A673 (cell line): ENCODE measurements around the gene SSPN. TPM values are rescaled to one million over a fixed set of nuclear protein-coding genes. Genes with fewer than 3 reads are reported as not detected.

Experiments
- BruUV-seq: library from RNA; stranded (reverse); fragments of 400-500 nt; replicated peaks from 2 replicates; lab custom pipeline; 2021; lab: Mats Ljungman, UMichigan
- CTCF ChIA-PET: fragments of 300-600 bp; sonication (Branson Sonifier 250); formaldehyde crosslinking; loops from one replicate; lab custom pipeline; 2022; ENCODE audit warnings: antibody characterized with exemption; lab: Charles Lee
- POLR2A ChIA-PET: fragments of 300-600 bp; sonication (Branson Sonifier 250); formaldehyde crosslinking; loops from one replicate; lab custom pipeline; 2022; ENCODE audit warnings: antibody characterized with exemption; ENCODE audit not compliant: low non-redundant PET; lab: Charles Lee
- DNase-seq: peaks from one replicate; pipeline ENCODE4 v3.0.0-alpha.2; 2015; ENCODE audit warnings: low spot score
- H3K27ac ChIP-seq: fragments of 200-600 bp; sonication (generic); 2 replicates; pipeline ENCODE4 v1.5.1; 2016; ENCODE audit warnings: mixed run types, low read depth, mild to moderate bottlenecking, mixed read lengths, antibody characterized with exemption, low read length; ENCODE audit not compliant: poor library complexity, severe bottlenecking
- H3K27me3 ChIP-seq: fragments of 200-600 bp; sonication (generic); replicated peaks from 2 replicates; pipeline ENCODE4 v1.6.1; 2017; ENCODE audit warnings: mixed run types, low read depth, mild to moderate bottlenecking, mixed read lengths, antibody characterized with exemption, low read length; ENCODE audit not compliant: insufficient read depth, poor library complexity
- H3K36me3 ChIP-seq: fragments of 200-600 bp; sonication (generic); 2 replicates; pipeline ENCODE4 v1.6.1; 2016; ENCODE audit warnings: mixed run types, mild to moderate bottlenecking, mixed read lengths, antibody characterized with exemption, low read length; ENCODE audit not compliant: insufficient read depth, poor library complexity, severe bottlenecking
- H3K4me1 ChIP-seq: fragments of 200-600 bp; sonication (generic); 2 replicates; pipeline ENCODE4 v1.6.1; 2017; ENCODE audit warnings: mixed run types, mild to moderate bottlenecking, mixed read lengths, antibody characterized with exemption, low read length; ENCODE audit not compliant: insufficient read depth, poor library complexity, severe bottlenecking
- H3K4me3 ChIP-seq: fragments of 200-600 bp; sonication (generic); 2 replicates; pipeline ENCODE4 v1.5.1; 2016; ENCODE audit warnings: low read depth, mixed run types, mild to moderate bottlenecking, mixed read lengths, low read length; ENCODE audit not compliant: poor library complexity, severe bottlenecking
- H3K9me3 ChIP-seq: fragments of 200-600 bp; sonication (generic); 2 replicates; pipeline ENCODE4 v1.6.1; 2016; ENCODE audit warnings: mixed run types, low read depth, mild to moderate bottlenecking, mixed read lengths, antibody characterized with exemption, low read length; ENCODE audit not compliant: poor library complexity, severe bottlenecking
- EZH2 ChIP-seq: fragments of 200-600 bp; sonication (generic); IDR thresholded peaks from 2 replicates; pipeline ENCODE4 v1.6.1; 2017; ENCODE audit warnings: borderline replicate concordance, low read depth, mild to moderate bottlenecking, mixed read lengths, antibody characterized with exemption, low read length; ENCODE audit not compliant: poor library complexity, severe bottlenecking
- intact Hi-C: fragments of 100-400 bp; cut with micrococcal nuclease; formaldehyde crosslinking; loops from one replicate; pipeline ENCODE4 v1.10.0; 2022; ENCODE audit not compliant: unreplicated experiment
- total RNA-seq: library from RNA; stranded (reverse); gene quantifications from 2 replicates; pipeline ENCODE4 v1.2.3, GENCODE V29; 2021
- TF ChIP-seq, protein P1 (sequence below): fragments of 300-800, 200-600 bp; sonication (generic); conservative IDR thresholded peaks from 2 replicates; pipeline ENCODE4 v1.5.1; 2017; ENCODE audit warnings: low read depth, mild to moderate bottlenecking, antibody characterized with exemption, low read length, moderate library complexity, mixed read lengths

The SSPN gene
- total RNA-seq, 1 experiment from 2014 or later = 9.8 TPM

DNA sequence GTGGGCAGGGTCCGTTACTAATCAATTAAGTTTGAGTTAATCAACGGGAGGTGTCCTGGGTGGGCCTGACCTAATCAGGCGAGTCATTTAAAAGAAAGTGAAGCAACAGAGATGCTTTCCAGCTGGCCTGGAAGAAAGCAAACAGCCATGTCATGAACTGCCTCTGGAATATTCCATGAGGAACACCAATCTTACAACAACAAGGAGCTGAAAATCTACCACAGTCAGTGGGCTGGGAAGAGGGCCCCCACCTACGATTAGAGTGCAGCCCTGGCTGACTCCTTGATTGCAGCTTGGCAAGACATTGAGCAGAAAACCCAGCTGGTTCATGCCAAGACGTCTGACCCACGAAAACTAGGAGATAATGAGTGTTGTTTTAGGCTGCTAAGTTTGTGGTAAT, 56.2 kb downstream of the SSPN start:
- TF ChIP-seq, protein P1, sequence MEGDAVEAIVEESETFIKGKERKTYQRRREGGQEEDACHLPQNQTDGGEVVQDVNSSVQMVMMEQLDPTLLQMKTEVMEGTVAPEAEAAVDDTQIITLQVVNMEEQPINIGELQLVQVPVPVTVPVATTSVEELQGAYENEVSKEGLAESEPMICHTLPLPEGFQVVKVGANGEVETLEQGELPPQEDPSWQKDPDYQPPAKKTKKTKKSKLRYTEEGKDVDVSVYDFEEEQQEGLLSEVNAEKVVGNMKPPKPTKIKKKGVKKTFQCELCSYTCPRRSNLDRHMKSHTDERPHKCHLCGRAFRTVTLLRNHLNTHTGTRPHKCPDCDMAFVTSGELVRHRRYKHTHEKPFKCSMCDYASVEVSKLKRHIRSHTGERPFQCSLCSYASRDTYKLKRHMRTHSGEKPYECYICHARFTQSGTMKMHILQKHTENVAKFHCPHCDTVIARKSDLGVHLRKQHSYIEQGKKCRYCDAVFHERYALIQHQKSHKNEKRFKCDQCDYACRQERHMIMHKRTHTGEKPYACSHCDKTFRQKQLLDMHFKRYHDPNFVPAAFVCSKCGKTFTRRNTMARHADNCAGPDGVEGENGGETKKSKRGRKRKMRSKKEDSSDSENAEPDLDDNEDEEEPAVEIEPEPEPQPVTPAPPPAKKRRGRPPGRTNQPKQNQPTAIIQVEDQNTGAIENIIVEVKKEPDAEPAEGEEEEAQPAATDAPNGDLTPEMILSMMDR = no peak
- TF ChIP-seq EZH2 = no peak
- Histone ChIP-seq H3K9me3 (no peaks in the 10 kb centered on the region), H3K27ac (no peak overlapping the region), H3K4me1 (no peaks in the 10 kb centered on the region), H3K36me3 (no peaks in the 10 kb centered on the region), H3K4me3 (no peak overlapping the region), H3K27me3 (no peaks in the 10 kb centered on the region)
- no peak for DNase-seq
- ChIA-PET CTCF (no interaction called here), POLR2A (no interaction called here)
- BruUV-seq = no TSS peak
- intact Hi-C loops = no loop called here

DNA sequence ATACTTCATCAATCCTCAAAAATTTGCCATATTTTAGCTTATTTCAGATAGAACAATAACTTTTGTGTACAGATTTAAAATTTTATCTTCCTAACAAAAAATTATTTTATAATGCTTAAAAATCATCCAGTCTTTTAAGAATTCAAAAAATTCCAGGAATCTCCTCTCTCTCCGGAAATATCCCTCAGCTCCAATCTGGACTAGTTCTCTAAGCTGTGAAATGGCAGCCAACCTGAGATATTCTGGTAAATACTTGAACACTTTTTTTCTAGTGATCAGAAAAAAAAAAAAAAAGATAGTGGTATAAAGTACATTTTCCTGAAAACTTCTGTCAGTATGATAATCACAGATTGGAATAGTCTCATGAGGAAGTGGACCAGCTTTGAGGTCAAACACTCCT, 57.6 kb downstream of the SSPN start:
- no peaks in the 10 kb centered on the region for H3K27me3 ChIP-seq
- no TSS peak for BruUV-seq
- no peaks in the 10 kb centered on the region for H3K9me3 ChIP-seq
- no peak overlapping the region for H3K4me3 ChIP-seq
- no peaks in the 10 kb centered on the region for H3K36me3 ChIP-seq
- no peaks in the 10 kb centered on the region for H3K4me1 ChIP-seq
- DNase-seq = no peak
- TF ChIP-seq EZH2 = no peak
- TF ChIP-seq, protein P1 = no peak
- ChIA-PET POLR2A (no interaction called here), CTCF (no interaction called here)
- intact Hi-C loops = no loop called here
- no peak overlapping the region for H3K27ac ChIP-seq

DNA sequence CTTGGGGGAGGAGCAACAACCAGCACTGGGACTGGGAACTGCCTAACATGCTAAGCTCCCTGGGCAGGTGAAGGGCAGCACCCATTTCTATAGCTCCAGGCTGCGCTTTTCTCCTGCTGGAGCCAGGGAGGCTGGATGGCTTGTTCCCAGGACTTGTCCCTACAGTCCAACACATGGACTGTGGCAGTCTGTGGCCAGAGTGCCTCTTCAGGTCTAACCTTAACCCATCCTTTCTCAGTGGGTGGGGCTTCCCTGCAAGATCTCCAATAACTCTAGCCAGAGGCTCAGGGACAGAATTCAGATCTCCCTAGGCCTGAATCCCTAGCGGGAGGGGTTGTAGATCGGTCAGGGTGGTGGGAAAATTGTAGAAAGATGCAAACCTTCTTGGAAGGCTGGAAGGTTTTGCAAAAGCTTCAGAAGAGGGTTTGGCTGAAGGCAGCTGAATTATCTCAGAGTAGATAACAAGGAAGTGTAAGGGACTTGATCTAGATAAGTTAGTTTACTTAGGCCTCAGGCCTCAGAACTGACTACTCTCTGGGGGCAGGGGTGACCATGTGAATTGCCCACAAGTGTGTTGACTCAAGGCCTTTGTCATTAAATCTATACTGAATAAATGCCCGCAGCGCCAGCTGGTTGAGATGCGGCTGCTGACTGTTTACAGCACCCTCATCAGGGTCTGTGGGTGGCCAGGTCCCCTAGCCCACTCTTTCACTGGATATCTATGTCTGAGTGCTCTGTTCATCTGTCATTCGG, 60.7 kb downstream of the SSPN start:
- POLR2A ChIA-PET = no interaction called here
- TF ChIP-seq, protein P1 = no peak

More for the DNA sequence above, 60.7 kb downstream of the SSPN start:
- Histone ChIP-seq H3K27me3 (no peaks in the 10 kb centered on the region), H3K9me3 (no peaks in the 10 kb centered on the region), H3K4me1 (no peaks in the 10 kb centered on the region), H3K36me3 (no peaks in the 10 kb centered on the region), H3K4me3 (no peak overlapping the region), H3K27ac (no peak overlapping the region)
- BruUV-seq = no TSS peak
- DNase-seq = no peak
- CTCF ChIA-PET = no interaction called here
- intact Hi-C loops = no loop called here
